Psoas muscle (tissue), 8 donors: ENCODE measurements around the gene BRD3OS. TPM values are rescaled to one million over a fixed set of nuclear protein-coding genes. Genes with fewer than 3 reads are reported as not detected.

ENCODE experiments used
- ATAC-seq, 4 donors: fragments of 200-7000 bp; cut with Tn5 transposase; one replicate each; pipeline ENCODE4 v1.9.1; 2020; ENCODE audit warnings: moderate library complexity in 3 of 4, mild to moderate bottlenecking in 2 of 4
- DNase-seq, 2 donors: peaks; one replicate each; pipeline ENCODE4 v3.0.0-alpha.2; 2020
- H3K27ac ChIP-seq: fragments of 200-600 bp; one replicate; pipeline ENCODE4 v1.8.0; 2022
- H3K27me3 ChIP-seq, 3 donors: fragments of 200-600 bp in 1 of 3; one replicate each; pipeline versions ENCODE4 v1.6.1 to v1.8.0; 2013 to 2022; ENCODE audit warnings: low read length in 2 of 3, mild to moderate bottlenecking in 2 of 3, moderate library complexity in 1 of 3; ENCODE audit not compliant: insufficient read depth in 3 of 3
- H3K36me3 ChIP-seq, 2 donors: fragments of 200-600 bp in 1 of 2; one replicate each; pipeline versions ENCODE4 v1.6.1 to v1.8.0; 2013 to 2022; ENCODE audit warnings: low read depth in 1 of 2, mild to moderate bottlenecking in 1 of 2, moderate library complexity in 1 of 2; ENCODE audit not compliant: insufficient read depth in 1 of 2
- H3K4me1 ChIP-seq: fragments of 200-600 bp; one replicate; pipeline ENCODE4 v1.8.0; 2022
- H3K4me3 ChIP-seq: fragments of 200-600 bp; one replicate; pipeline ENCODE4 v1.8.0; 2022; ENCODE audit warnings: mild to moderate bottlenecking
- H3K9me3 ChIP-seq: fragments of 200-600 bp; one replicate; pipeline ENCODE4 v1.8.0; 2022
- WGBS, 3 donors: extraction: QIAGEN DNeasy Blood & Tissue Kit; methylation state at CpG; one replicate each; pipeline versions ENCODE4 v1.1.6 to v1.1.7; 2013; 5-methylcytosine and 5-hydroxymethylcytosine counted together
- intact Hi-C, 2 donors: fragments of 100-400 bp; cut with DNase I; formaldehyde crosslinking; loops; one replicate each; pipeline versions ENCODE4 v1.11.0 to v1.14.2; 2022
- polyA plus RNA-seq, 3 donors: library from polyadenylated mRNA; stranded (reverse); fragments of 200-250 nt; gene quantifications; one replicate each; pipeline ENCODE4 v1.2.3, GENCODE V29; 2013
- total RNA-seq, 4 donors: library from RNA; stranded (reverse); fragmentation: NEBNext Ultra II Directional in 2 of 4; extraction: Animal tissue kit (Norgen Biotek cat#: 25700) in 2 of 4; gene quantifications; one replicate each; pipeline versions ENCODE4 v1.2.1 to v1.2.4, GENCODE V29; 2021 to 2023
- TF ChIP-seq, protein P1 (sequence below): fragments of 200-600 bp; IDR thresholded peaks from one replicate; pipeline ENCODE4 v1.8.0; 2022; ENCODE audit warnings: antibody characterized with exemption
- donor health status: healthy with polysubstance abuse.
- donor health status: DM: no; HTN: no; CAD: no; lungs with moderate emphysema.
- donor health status: Bipolar disorder and iron deficiency.
- donor health status: healthy.
- donor health status: DM: yes; HTN: yes; CAD: no.
- donor health status: DM: no; HTN: no; CAD: no.
- donor health status: DM: no; HTN: no; CAD: no.
- donor health status: DM: yes; HTN: yes; CAD: no.

Gene BRD3OS
- total and polyA plus RNA-seq, 7 donors = 1.2 to 8.7 (median 4.1) TPM

DNA sequence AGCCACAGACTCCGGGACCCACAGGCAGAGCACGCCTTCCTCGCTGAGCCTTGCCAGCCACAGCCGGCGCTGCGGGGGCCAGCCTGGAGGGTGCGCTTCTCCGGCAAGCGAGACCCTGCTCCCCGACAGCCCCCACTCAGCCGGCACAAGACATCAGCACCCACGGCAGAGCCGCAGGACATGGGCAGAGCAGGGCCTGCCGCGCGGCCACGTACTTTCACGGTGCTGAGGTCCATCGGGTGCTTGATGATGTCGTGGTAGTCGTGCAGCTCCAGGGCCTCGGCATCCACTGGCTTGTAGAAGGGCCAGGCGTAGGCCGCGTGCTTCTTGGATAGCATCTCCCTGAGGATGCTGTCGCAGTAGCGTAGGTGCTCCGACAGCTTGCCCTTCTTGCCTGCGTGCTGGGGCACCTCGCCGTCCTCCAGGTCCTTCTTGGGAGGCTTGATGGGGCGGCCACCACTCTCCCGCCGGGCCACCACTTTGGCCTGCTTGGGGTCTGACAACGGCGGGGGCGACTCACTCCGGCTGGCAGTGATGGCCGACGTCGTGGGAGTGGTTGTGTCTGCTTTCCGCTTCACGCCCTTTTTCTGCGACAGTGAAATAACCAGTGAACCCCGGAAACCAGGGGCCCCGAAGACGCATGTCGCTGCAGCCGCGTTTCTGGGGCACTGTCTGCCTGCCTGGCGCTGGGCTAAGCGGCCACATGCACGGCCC is 22.7 kb downstream of the BRD3OS start:
- Histone ChIP-seq H3K36me3 (peaks cover 3 to 88% of the 10 kb centered on the region in 2 donors), H3K4me3 (no peak overlapping the region), H3K4me1 (peaks cover 37% of the 10 kb centered on the region), H3K27me3 (no peaks in the 10 kb centered on the region), H3K9me3 (no peaks in the 10 kb centered on the region), H3K27ac (no peak overlapping the region)
- TF ChIP-seq, protein P1, sequence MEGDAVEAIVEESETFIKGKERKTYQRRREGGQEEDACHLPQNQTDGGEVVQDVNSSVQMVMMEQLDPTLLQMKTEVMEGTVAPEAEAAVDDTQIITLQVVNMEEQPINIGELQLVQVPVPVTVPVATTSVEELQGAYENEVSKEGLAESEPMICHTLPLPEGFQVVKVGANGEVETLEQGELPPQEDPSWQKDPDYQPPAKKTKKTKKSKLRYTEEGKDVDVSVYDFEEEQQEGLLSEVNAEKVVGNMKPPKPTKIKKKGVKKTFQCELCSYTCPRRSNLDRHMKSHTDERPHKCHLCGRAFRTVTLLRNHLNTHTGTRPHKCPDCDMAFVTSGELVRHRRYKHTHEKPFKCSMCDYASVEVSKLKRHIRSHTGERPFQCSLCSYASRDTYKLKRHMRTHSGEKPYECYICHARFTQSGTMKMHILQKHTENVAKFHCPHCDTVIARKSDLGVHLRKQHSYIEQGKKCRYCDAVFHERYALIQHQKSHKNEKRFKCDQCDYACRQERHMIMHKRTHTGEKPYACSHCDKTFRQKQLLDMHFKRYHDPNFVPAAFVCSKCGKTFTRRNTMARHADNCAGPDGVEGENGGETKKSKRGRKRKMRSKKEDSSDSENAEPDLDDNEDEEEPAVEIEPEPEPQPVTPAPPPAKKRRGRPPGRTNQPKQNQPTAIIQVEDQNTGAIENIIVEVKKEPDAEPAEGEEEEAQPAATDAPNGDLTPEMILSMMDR = no peak
- intact Hi-C loops = no loop called here
- no peak for ATAC-seq
- peak; percentile 17 to 47 for DNase-seq
- WGBS, 3 donors = 92 to 94% (median 94%) methylated on average over 51 to 53 of the region's 53 CpGs

DNA sequence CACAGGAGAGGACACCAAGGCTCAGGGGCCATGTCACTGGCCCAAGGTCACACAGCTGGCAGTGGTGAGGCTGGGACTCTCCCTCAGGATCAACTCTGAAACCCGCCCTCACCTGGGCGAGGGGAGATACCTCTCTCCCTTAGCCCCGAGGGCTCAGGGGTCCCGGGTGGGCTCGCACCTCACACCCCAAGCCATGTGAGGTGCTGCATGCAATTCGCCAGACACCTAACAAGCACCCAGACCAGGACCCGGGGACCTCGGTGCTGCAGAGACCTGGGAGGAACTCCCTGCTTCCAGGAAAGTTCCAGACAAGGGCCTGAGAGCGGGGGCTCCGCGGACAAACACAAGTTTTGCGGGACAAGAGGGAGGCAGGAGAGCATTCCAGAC is 23.3 kb downstream of the BRD3OS start:
- DNase-seq (peak in 1 of 2 donors; percentile 9), ATAC-seq (no peak)
- Histone ChIP-seq H3K36me3 (peaks cover 3 to 87% of the 10 kb centered on the region in 2 donors), H3K4me3 (no peak overlapping the region), H3K9me3 (no peaks in the 10 kb centered on the region), H3K27ac (peak overlapping the region; percentile 5), H3K27me3 (no peaks in the 10 kb centered on the region), H3K4me1 (peaks cover 41% of the 10 kb centered on the region)
- intact Hi-C loops = no loop called here
- 86 to 92% (median 87%) methylated on average over 12 of the region's 12 CpGs for WGBS, 3 donors
- TF ChIP-seq, protein P1 = no peak

DNA sequence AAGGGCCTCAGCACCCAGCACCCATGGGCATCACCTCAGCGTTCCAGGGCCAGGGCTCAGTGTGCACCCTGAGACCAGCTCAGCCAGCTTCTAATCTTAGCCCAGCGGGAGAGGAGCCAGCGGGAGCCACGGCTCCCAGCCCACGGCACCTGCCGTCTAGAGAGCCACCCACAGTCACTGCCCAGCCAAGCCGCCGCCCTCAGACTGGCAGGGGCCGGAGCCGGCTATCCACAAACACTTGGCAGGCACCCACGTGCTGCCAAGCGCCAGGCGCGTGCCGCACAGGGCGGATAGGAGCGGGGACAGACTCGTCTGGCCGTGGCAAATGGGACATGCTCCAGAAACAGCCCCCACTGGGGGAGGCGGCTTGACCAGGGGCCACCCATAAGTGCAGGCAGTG is 24.0 kb downstream of the BRD3OS start:
- TF ChIP-seq, protein P1 = no peak
- Histone ChIP-seq H3K9me3 (no peaks in the 10 kb centered on the region), H3K27me3 (no peaks in the 10 kb centered on the region), H3K4me1 (peaks cover 46% of the 10 kb centered on the region), H3K4me3 (no peak overlapping the region), H3K36me3 (peaks cover 3 to 81% of the 10 kb centered on the region in 2 donors), H3K27ac (peak overlapping the region; percentile 72)
- intact Hi-C loops = no loop called here
- DNase-seq (peak; percentile 77 to 94), ATAC-seq (peak; percentile 90 to 95 (median 94))
- 26 to 32% (median 27%) methylated on average over 20 of the region's 20 CpGs for WGBS, 3 donors

DNA sequence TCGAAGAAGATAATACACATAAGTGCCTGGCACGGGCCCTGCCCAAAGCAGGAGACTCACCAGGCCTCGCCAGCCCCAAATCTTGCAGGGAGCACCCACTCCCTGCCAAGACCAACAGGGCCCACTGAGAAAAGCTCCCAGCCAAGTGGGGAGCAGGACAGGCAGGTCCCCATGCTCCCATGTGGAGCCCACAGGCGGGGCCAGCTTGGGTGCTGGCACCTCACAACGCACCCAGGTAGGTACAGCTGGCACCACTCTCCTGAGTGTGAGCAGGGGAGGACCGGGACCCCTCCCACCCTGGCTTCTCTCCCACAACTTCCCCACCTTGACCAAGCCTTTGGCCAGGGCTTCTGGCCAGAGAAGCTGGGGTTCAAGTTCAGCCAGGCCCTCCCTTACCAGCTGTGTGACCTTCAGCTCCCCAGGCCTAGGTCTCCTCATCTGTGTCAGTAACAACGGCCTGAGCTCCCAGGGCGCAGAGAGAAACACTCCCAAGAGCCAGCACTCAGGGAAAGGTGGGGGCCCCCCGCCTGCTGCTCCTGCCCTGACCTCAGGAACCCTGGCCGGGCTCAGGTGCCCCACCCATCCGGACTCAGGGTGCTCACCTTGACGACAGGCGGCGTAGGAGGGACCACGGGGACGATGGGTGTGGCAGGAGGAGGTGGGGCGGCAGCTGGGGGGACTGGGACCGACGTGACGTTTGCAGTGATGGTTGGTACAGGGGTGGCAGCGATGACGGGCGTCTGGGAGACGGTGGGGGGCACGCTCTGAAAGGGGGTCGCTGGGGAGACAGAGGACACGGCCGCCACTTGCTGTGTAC is 24.7 kb downstream of the BRD3OS start:
- DNase-seq (peak; percentile 5 to 40), ATAC-seq (no peak)
- Histone ChIP-seq H3K27me3 (no peaks in the 10 kb centered on the region), H3K36me3 (peaks cover 3 to 73% of the 10 kb centered on the region in 2 donors), H3K4me1 (peaks cover 54% of the 10 kb centered on the region), H3K27ac (peak overlapping the region; percentile 72), H3K9me3 (no peaks in the 10 kb centered on the region), H3K4me3 (no peak overlapping the region)
- 84 to 94% (median 89%) methylated on average over 28 of the region's 28 CpGs for WGBS, 3 donors
- TF ChIP-seq, protein P1 = no peak
- intact Hi-C loops = no loop called here
